ENCODE data around the gene UEVLD.
"Not testable (repeated sequence)": the region's sequence is repeated elsewhere in the genome, so short reads cannot be mapped to it uniquely, and the experiment has no call there.

UEVLD gene

DNA sequence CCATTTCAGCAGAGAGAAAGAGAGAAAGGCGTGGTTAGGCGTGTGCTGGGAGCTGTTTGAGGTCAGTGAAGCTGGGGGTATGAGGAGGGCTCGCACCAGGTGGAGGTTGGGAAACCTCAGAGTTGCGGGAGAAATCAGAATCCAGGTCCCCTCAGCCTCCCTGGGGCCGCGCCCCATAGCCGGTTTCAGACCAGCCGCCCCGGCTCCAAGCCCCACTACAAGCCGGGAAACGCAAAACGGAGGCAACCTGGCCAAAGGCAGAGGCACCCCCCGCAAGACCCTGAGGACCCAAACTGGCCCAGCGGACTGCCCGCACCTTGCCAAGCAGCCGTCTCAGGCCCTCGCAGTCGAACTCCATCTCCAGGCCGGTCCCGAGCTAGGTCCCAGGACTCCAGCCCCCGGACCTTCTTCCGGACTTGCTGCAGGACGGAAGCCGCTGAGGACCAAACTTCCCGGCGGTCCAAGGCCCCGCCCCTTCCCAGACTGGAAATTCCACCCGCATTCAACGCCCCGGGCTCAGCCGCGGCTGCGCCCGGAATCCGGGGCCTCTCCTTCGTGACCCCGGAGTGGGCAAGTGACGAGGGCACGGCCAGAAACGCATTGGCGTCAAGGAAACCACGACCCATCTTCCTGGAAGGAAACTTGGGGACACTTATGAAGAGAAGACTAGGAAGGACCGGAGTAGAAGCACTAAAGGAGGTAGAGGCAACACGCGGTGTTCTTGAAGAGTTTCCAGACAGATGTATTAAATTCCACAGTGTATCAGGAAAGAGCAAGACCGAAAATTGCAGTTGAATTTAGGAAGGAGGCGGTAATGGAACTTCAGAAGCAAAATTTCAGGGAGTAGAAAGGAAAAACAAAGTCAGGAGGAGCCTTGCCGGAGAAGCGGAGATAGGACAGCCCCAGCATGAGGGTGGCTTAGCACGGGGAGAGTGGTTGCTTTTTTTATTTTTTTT is at the start of gene UEVLD:
Gene UEVLD (minus strand): TSS at position 438 of the 956 bp plus-strand sequence. CDS start 80 bp downstream, at position 358.
- FAIRE-seq: peak; percentile 89

- FAIRE-seq: peak; percentile 98
Observed at GRCh38 chr11:18634140-18635032, 45.9 kb upstream of the UEVLD start, which contains the start of gene SPTY2D1. SPTY2D1 (minus strand) TSS chr11:18634342; CDS start chr11:18634257, 85 bp downstream.

- FAIRE-seq: no peak
Observed at GRCh38 chr11:18633256-18634139, 45.0 kb upstream of the UEVLD start.

GRCh38 chr11:18632841-18633240 is 44.3 kb upstream of the UEVLD start:
- FAIRE-seq: no peak

GRCh38 chr11:18624161-18624560 is 35.6 kb upstream of the UEVLD start:
- FAIRE-seq: no peak

GRCh38 chr11:18623707-18624106 is 35.2 kb upstream of the UEVLD start:
- FAIRE-seq: no peak

DNA sequence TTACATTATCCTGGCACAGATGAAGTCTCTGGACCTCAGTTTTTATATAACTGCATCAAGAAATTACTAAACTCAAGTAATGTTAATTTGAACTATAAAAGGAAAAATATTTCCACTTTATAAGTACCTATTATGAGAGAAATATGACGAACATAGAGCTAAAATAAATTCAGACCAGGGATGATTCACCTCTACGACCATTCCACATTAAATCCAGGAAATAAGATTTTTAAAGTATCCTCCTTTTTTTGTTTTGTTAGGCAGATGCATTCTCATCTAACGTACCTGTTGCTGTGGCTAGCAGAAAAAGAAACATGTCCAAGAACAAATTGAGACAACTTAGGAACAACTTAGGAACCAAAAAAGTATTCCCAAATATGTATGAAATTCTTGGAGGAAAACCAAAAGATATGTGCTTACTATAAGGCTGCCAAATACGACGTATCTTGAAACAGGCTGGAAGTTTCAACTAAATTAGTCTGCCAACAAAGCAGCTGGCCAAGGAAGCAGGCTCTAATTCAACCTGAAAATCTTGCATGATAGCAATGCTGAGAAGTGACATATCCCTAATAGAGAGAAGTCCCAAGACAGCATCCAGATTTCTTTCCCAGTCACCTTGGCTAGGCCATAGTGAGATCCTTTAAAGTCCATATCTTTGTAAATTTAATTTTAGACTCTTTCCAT is 29.9 kb upstream of the UEVLD start:
- no peak for FAIRE-seq

- no peak for FAIRE-seq
Observed at GRCh38 chr11:18617688-18618341, 29.3 kb upstream of the UEVLD start.

DNA sequence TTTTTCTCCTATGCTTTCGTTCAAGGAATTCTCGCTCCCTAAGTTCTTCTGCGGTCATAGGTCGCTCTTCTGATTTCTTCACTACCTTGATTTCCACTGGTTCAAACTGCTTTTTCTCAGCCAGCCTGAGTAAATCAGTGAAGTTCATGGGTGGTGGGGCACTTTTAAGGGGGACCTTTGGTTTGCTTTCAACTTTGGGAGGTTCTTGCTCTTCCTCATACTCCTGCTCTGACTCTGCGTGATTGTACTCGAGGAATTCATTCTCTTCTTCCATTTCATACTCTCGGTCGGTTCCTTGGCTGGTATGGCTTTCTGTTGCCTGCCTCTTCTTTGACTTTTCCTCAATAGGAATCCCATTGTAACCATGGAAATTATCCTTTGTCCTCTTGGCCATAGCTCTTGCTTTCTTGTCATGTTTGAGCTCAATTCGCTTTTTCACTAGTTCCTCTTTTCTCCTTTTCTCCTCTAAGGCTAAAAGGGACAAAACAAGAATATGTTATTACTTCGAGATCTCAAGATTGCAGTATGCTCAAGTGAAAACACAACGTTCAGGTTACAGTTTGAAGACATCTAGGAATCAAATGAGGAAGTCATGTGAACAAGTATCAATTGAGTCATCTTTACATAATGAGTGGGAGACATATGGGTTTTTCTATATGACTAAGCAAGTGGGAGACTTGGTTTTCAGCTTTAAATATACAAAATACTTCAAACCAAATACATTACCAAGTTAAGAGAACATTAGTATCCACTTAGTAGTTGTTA is 27.3 kb upstream of the UEVLD start:
- FAIRE-seq: no peak

DNA sequence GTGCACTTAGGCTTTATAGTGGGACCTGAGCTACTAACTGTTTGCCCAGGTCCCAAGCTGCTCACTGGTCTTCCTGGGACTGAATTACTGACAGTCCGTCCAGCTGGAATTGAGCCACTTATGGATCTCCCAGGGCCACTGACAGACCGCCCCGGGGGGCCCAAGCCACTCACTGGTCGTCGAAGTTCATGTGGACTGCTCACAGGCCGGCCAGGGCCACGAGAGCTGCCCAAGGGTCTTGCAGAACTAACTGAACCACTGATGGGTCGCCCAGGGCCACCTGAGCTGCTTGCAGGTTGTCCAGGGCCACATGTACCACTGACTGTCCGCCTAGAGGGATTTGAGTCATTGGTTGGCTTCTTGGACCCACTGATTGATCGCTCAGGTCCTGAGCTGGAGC is 26.1 kb upstream of the UEVLD start:
- FAIRE-seq: no peak

GRCh38 chr11:18612394-18612793 is 23.9 kb upstream of the UEVLD start:
- FAIRE-seq: no peak

DNA sequence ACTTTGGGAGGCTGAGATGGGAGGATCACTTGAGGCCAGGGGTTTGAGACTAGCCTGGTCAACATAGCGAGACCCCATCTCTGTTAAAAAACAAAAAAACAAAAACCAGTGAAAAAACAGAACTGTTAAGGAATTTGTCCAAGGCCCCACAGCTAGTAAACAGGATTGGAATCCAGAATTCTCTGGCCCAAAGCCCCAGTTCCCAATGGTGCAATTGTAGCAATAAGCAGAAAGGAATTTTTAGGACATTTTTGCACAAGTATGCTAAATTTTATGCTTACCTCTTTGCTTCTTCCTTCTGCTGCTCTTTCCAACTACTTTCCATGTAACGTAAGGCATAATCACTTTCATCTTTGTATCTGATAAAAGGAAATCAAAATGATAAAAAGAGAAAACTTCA is 22.7 kb upstream of the UEVLD start:
- FAIRE-seq: no peak

DNA sequence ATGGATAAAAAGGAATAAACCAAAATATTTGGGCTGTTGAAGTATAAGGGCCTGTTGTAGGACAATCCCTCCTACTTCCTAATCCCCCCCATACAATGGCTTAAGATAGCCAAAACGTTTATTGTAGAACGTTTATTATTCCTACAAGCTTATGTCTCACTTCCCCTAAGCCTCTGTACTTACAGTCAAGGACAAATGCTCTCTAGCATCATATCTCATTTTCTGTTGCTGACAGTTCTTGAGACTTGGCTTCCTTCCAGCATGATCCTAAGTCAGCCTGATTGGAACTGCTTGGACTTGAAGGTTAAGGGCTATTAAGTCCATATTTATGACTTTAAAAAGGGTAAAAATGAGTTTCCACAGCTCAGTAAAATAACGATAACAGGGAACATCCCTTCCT is 19.8 kb upstream of the UEVLD start:
- no peak for FAIRE-seq

GRCh38 chr11:18600915-18601569 is 12.5 kb upstream of the UEVLD start:
- FAIRE-seq: no peak

DNA sequence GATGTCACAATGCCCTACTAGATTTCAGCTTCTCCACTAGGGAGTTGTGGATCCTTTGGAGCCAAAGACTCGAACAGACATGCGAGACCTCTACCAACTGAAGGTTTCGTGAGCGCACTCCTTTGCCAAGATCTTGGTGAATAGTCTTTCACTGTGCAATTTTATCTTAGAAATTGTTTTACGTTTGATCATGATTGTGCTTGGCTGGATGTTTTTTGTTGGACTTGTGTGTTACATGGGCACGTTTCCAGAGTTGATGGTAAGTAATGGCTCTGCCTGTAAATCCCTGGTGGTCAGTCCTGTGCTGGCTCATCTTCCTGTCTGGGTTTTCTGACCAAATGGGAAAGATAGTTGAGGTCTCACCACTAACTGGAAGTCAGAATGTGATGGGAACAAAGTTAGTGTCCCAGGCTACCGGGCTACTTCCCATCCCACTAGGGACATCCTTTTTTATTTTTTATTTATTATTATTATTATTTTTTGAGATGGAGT is 11.3 kb upstream of the UEVLD start, which contains the start of gene MISFA:
Gene MISFA (plus strand): TSS at position 51 of the 492 bp plus-strand sequence. CDS start 140 bp downstream, at position 191.
- no peak for FAIRE-seq

DNA sequence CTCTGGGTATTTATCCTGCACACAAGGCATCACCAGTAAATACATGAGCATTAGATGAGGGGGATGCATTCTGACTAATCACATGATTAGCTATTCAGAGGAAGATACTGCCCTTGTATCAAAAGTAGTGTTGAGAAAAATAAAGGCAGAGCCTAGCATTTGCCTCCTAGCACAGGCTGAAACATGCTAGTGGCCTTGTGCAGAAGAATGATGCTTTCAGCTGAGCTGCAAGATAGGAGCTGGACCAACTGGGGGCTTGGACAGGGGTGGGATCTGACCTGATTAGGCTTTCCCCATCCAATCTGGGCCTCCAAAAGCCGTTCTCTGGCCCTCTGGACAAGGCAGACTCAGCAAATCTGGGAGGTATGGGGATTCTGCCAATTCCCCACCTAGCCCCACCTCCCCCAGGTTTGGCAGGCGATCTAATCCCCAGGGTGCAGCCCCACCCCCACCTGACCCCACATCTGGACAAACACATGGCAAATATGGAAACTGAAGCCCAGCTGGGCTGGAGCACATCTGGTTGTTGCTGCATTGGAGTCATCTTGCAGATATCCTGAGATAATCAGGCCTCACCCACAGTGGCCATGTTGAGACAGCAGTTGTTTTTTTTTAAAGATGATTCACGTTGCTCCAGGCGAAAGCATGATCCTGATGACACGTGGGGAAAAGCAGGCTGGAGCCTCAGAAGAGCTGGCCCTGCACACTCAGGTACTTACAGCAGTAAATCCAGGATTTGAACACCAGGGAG is 6.6 kb upstream of the UEVLD start:
- FAIRE-seq: no peak

DNA sequence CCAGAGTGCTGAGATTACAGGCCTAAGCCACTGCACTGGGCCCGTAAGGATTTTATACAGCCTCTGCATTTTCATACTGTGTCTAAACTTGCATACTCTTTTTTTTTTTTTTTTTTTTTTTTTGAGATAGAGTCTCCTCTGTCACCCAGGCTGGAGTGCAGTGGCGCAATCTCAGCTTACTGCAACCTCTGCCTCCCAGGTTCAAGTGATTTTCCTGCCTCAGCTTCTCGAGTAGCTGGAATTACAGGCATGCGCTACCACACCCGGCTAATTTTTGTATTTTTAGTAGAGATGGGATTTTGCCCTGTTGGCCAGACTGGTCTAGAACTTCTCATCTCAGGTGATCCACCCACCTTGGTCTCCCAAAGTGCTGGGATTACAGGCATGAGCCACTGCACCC is 5.6 kb upstream of the UEVLD start:
- not testable (repeated sequence) for FAIRE-seq

- FAIRE-seq: no peak
Observed at GRCh38 chr11:18590571-18590970, 2.0 kb upstream of the UEVLD start.

DNA sequence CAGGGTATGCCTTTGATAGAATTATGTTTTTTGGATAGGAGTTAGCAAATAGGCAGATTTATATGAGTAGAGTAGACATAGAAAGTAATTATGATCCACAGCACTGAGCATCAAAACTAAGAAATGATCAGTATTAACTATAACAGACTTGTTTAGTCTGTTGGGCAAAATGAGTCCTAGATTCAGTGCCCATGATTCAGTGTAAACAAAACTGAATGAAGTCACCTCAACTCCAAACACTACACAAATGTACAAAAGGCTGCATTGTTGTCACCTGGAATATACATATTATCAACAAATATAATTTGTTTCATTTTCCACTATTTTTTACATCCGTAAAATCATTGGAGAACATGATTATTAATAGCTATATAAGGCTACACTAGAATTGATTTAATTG is 6.7 kb downstream of the UEVLD start:
- FAIRE-seq: no peak
